HepG2 (cell line): ENCODE results near the gene IL6R. TPM values are rescaled to one million over a fixed set of nuclear protein-coding genes. Genes with fewer than 3 reads are reported as not detected.

ENCODE experiments used
- AKAP8 ChIP-seq: sonication (generic); formaldehyde crosslinking; IDR thresholded peaks from 2 replicates; pipeline ENCODE4 v1.5.1; 2020; ENCODE audit warnings: mild to moderate bottlenecking, missing genetic modification reagents
- BHLHE40 ChIP-seq: IDR thresholded peaks from 2 replicates; pipeline ENCODE4 v1.6.1; 2011; ENCODE audit warnings: low read length, improper control_type of control experiment
- CBX1 ChIP-seq: IDR thresholded peaks from one replicate; pipeline ENCODE4 v1.6.1; 2016; ENCODE audit warnings: antibody characterized with exemption, low read depth
- ETV5 ChIP-seq: IDR thresholded peaks from 2 replicates; pipeline ENCODE4 v1.6.1; 2018; ENCODE audit warnings: missing biosample characterization, missing genetic modification reagents, inconsistent platforms, borderline replicate concordance
- HMG20B ChIP-seq: conservative IDR thresholded peaks from 2 replicates; pipeline ENCODE4 v1.6.1; 2016; ENCODE audit warnings: missing genetic modification reagents, missing compliant biosample characterization
- IRX3 ChIP-seq: sonication (generic); formaldehyde crosslinking; IDR thresholded peaks from 2 replicates; pipeline ENCODE4 v1.8.1; 2023; ENCODE audit warnings: mild to moderate bottlenecking, low read depth, missing genetic modification reagents, borderline replicate concordance
- POLR2G ChIP-seq: fragments of 200-400 bp; formaldehyde crosslinking; IDR thresholded peaks from 2 replicates; pipeline ENCODE4 v1.6.1; 2018; ENCODE audit warnings: mild to moderate bottlenecking, low read depth, low read length, moderate library complexity
- SAP130 ChIP-seq: IDR thresholded peaks from 2 replicates; pipeline ENCODE4 v1.6.1; 2016; ENCODE audit warnings: low read depth
- SPEN ChIP-seq: sonication (generic); formaldehyde crosslinking; IDR thresholded peaks from 2 replicates; pipeline ENCODE4 v1.5.1; 2020; ENCODE audit warnings: low read depth, mild to moderate bottlenecking, missing genetic modification reagents
- ZNF383 ChIP-seq: sonication (generic); formaldehyde crosslinking; IDR thresholded peaks from 2 replicates; pipeline ENCODE4 v1.4.0; 2020; ENCODE audit warnings: missing genetic modification reagents, mild to moderate bottlenecking, borderline replicate concordance
- ZNF850 ChIP-seq: sonication (generic); formaldehyde crosslinking; conservative IDR thresholded peaks from 2 replicates; pipeline ENCODE4 v1.9.0; 2021; ENCODE audit warnings: mild to moderate bottlenecking, missing genetic modification reagents
- polyA plus RNA-seq, 8 experiments: library from polyadenylated mRNA; depleted of rRNA in 3 of 8; stranded (reverse) in 7 of 8; unstranded in 1 of 8; fragments of >200 nt; fragmentation: Illumina TruSeq in 4 of 8; extraction: Trizol in 4 of 8; gene quantifications; 2 replicates each; pipeline versions ENCODE4 v1.2.1 to v1.2.3, GENCODE V29; 2011 to 2016; ENCODE audit warnings: low read depth in 4 of 8, missing spikeins in 1 of 8, mixed read lengths in 1 of 8; ENCODE audit not compliant: insufficient read depth in 1 of 8
- total RNA-seq, 5 experiments: library from RNA; depleted of rRNA; stranded (reverse); fragments of >200 nt; fragmentation: Illumina TruSeq; extraction: Trizol; gene quantifications; 2 replicates each; pipeline ENCODE4 v1.2.3, GENCODE V29; 2016; ENCODE audit warnings: low read depth in 1 of 5
- TF ChIP-seq, protein P1 (sequence below): sonication (generic); formaldehyde crosslinking; IDR thresholded peaks from 2 replicates; pipeline ENCODE4 v1.4.0; 2020; ENCODE audit warnings: mild to moderate bottlenecking, missing genetic modification reagents, borderline replicate concordance
- TF ChIP-seq, protein P2 (sequence below): sonication (generic); formaldehyde crosslinking; IDR thresholded peaks from 2 replicates; pipeline ENCODE4 v1.4.0; 2020; ENCODE audit warnings: mild to moderate bottlenecking, missing genetic modification reagents

IL6R gene
- total and polyA plus RNA-seq, 2 of the 13 experiments (the other 11 are each of a cell fraction or from before 2014, with no cell fraction given), result 5.0 to 24.5 TPM

DNA sequence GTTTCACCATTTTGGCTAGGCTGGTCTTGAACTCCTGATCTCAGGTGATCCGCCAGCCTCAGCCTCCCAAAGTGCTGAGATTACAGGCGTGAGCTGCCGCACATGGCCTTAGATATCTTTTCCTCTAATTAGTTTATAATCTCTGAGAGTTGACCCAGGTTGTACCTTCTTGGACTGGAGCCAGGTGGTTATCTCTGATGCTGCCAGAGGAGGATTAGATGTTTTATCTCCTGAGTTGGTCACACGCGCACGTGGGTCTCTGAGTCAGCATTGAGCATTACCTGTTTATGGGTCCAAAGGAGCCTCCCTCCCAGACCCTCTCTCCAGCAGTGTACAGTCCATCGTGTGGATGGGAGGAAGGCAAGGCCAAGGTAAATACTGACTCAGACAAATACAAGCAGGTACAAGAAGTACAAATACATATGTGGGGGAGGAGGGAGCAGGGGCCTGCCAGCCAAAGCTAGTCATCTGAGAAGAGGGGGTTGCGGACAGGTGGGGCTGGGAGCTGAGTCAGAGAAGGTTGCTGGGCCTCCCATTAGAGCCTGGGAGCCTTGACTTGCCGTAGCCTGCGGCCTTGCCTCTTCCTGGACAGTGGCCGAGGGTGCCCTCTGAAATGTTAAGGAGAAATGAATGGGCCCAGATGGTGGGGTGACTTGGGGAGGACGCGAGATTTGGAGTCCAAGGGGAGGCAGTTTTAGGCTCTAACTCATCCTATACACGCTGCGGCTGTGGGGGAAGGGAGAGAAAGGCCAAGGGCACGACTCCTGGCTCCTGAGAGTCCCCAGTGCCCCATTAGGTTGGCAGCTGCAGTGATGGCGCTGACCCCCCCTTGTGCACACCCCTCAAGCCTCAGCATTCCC lies 13.1 kb downstream of the IL6R start (continued):
- TF ChIP-seq, protein P1, sequence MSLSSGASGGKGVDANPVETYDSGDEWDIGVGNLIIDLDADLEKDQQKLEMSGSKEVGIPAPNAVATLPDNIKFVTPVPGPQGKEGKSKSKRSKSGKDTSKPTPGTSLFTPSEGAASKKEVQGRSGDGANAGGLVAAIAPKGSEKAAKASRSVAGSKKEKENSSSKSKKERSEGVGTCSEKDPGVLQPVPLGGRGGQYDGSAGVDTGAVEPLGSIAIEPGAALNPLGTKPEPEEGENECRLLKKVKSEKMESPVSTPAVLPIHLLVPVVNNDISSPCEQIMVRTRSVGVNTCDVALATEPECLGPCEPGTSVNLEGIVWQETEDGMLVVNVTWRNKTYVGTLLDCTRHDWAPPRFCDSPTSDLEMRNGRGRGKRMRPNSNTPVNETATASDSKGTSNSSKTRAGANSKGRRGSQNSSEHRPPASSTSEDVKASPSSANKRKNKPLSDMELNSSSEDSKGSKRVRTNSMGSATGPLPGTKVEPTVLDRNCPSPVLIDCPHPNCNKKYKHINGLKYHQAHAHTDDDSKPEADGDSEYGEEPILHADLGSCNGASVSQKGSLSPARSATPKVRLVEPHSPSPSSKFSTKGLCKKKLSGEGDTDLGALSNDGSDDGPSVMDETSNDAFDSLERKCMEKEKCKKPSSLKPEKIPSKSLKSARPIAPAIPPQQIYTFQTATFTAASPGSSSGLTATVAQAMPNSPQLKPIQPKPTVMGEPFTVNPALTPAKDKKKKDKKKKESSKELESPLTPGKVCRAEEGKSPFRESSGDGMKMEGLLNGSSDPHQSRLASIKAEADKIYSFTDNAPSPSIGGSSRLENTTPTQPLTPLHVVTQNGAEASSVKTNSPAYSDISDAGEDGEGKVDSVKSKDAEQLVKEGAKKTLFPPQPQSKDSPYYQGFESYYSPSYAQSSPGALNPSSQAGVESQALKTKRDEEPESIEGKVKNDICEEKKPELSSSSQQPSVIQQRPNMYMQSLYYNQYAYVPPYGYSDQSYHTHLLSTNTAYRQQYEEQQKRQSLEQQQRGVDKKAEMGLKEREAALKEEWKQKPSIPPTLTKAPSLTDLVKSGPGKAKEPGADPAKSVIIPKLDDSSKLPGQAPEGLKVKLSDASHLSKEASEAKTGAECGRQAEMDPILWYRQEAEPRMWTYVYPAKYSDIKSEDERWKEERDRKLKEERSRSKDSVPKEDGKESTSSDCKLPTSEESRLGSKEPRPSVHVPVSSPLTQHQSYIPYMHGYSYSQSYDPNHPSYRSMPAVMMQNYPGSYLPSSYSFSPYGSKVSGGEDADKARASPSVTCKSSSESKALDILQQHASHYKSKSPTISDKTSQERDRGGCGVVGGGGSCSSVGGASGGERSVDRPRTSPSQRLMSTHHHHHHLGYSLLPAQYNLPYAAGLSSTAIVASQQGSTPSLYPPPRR, result peak; percentile 97
- TF ChIP-seq HMG20B (CRISPR knock-in tag) (peak; percentile 65; the same call in 1 of the 2 replicates), IRX3 (0 out of 2 replicates have a peak, but pooled peaks have one; percentile 27), SAP130 (CRISPR knock-in tag) (peak; percentile 96), BHLHE40 (peak; percentile 91), SPEN (CRISPR knock-in tag) (peak; percentile 63), ZNF383 (CRISPR knock-in tag) (no peak), ETV5 (CRISPR knock-in tag) (peak; percentile 89; the same call in 1 of the 2 replicates), POLR2G (peak; percentile 67), CBX1 (no peak), AKAP8 (CRISPR knock-in tag) (peak; percentile 81; the same call in 1 of the 2 replicates), ZNF850 (CRISPR knock-in tag) (peak; percentile 51; the same call in 1 of the 2 replicates)
- TF ChIP-seq, protein P2, sequence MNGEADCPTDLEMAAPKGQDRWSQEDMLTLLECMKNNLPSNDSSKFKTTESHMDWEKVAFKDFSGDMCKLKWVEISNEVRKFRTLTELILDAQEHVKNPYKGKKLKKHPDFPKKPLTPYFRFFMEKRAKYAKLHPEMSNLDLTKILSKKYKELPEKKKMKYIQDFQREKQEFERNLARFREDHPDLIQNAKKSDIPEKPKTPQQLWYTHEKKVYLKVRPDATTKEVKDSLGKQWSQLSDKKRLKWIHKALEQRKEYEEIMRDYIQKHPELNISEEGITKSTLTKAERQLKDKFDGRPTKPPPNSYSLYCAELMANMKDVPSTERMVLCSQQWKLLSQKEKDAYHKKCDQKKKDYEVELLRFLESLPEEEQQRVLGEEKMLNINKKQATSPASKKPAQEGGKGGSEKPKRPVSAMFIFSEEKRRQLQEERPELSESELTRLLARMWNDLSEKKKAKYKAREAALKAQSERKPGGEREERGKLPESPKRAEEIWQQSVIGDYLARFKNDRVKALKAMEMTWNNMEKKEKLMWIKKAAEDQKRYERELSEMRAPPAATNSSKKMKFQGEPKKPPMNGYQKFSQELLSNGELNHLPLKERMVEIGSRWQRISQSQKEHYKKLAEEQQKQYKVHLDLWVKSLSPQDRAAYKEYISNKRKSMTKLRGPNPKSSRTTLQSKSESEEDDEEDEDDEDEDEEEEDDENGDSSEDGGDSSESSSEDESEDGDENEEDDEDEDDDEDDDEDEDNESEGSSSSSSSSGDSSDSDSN (CRISPR knock-in tag), result peak; percentile 61
